ENCODE data around the gene VPS26A.

DNA sequence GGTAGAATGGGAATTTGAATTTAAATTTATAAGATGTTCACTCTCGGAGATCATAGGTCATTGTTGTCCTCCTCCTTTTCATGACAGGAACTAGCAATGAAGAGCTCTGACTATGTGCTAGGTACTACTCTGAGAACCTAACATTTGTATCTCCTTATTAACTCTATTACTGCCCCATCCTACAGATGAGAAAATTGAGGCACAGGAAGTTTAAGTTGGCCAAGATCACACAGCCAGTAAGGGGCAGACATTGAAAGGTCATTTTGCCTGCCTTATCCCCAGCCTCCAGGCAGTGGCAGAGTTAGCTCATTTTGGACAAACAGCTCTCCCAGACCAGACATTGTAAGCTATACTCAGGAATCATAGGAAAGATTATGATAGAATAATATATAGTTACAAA is 30.0 kb upstream of the VPS26A start:
- TF ChIP-seq POLR2A (IDR thresholded peaks at IDR 0.05; ENCODE audit: low read length) (no peak), GATA1 (IDR thresholded peaks at IDR 0.05; ENCODE audit: low read depth, low read length) (no peak)
